ENCODE results near the gene ENC1.

DNA sequence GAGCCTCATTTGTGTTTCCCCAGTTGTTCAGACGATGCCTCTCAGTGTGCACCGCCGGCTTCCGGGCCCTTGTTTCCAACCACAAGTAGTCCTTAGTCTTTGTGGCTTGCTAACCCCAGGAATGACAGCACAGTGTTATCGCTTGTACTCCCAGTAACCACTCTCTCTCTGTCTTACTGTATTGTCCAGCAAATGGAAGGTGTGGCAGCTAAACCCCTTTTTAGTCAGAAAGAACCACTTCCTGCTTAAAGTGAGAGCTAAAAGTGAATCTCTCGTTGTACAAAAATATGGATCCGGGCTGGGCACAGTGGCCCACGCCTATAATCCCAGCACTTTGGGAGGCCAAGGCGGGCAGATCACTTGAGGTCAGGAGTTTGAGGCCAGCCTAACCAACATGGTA lies 61.3 kb downstream of the ENC1 start:
- TF ChIP-seq, protein P1, sequence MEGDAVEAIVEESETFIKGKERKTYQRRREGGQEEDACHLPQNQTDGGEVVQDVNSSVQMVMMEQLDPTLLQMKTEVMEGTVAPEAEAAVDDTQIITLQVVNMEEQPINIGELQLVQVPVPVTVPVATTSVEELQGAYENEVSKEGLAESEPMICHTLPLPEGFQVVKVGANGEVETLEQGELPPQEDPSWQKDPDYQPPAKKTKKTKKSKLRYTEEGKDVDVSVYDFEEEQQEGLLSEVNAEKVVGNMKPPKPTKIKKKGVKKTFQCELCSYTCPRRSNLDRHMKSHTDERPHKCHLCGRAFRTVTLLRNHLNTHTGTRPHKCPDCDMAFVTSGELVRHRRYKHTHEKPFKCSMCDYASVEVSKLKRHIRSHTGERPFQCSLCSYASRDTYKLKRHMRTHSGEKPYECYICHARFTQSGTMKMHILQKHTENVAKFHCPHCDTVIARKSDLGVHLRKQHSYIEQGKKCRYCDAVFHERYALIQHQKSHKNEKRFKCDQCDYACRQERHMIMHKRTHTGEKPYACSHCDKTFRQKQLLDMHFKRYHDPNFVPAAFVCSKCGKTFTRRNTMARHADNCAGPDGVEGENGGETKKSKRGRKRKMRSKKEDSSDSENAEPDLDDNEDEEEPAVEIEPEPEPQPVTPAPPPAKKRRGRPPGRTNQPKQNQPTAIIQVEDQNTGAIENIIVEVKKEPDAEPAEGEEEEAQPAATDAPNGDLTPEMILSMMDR (IDR thresholded peaks at IDR 0.05; ENCODE audit: poor library complexity): no peak
- TF ChIP-seq EZH2 (IDR thresholded peaks at IDR 0.05; ENCODE audit: borderline replicate concordance) (no peak), EZH2phosphoT487 (IDR thresholded peaks at IDR 0.05; ENCODE audit: low read depth, severe bottlenecking, unreplicated experiment) (no peak)

Data from hepatocyte (in vitro differentiated cells).